SH-SY5Y (cell line): ENCODE results near the gene TMEM176A.

ENCODE experiments used
- GATA2 ChIP-seq: IDR thresholded peaks from 2 replicates; pipeline ENCODE4 v1.6.1; 2011; ENCODE audit warnings: mild to moderate bottlenecking, low read depth, low read length
- GATA3 ChIP-seq: IDR thresholded peaks from 2 replicates; pipeline ENCODE4 v1.6.1; 2011; ENCODE audit warnings: low read depth, mild to moderate bottlenecking, low read length, moderate library complexity

DNA sequence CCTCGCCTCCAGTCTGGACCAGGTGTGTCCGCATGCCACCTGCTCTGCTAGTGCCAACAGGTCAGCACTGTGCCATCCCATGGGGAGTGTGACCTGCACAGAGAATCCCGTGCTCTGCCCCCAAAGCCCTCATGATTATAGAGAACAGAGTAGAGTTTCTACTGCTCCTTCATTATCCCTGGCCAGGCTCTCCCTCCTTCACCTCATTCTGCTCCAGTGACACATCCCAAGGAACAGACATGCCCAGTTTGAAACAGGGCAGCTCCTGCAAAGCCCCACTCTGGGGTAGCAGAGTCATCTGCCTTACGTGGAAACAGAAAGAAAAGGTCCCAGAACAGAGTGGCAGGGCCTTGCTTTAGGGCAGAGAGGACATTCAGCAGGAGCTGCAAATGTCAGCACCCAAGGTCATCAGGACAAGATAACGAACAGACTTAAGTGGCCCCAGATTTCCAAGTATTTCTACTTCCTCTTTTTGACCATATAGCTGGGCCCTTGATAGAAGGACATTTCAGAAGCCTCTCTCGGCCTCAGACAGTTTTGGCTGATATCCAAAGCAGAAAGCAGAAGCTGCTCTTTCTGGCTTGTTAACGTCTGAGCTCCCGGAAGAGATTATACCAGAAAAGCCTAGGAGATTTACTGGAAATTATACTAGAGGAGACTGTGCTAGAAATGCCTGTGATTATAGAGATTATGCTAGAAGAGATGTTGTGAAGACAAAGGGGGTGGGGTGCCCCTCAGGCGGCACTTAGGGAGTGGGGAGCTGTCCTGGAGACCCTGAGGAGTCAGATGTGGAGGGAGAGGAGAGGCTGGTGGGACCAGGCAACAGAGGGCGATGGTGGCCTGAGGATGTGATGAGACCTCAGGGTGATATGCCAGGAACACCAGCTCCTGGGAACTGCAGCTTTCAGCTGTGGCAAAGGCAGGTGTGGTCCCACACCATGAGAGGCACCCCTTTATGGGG lies 13.0 kb upstream of the TMEM176A start:
- TF ChIP-seq GATA2: peak; percentile 87
- TF ChIP-seq GATA3: peak; percentile 73
